Fibroblast of skin of abdomen (primary cell): ENCODE measurements around the gene TBCD.

ENCODE experiments used
- DNase-seq: peaks from one replicate; pipeline ENCODE4 v3.0.0-alpha.2; 2013

The TBCD gene

DNA sequence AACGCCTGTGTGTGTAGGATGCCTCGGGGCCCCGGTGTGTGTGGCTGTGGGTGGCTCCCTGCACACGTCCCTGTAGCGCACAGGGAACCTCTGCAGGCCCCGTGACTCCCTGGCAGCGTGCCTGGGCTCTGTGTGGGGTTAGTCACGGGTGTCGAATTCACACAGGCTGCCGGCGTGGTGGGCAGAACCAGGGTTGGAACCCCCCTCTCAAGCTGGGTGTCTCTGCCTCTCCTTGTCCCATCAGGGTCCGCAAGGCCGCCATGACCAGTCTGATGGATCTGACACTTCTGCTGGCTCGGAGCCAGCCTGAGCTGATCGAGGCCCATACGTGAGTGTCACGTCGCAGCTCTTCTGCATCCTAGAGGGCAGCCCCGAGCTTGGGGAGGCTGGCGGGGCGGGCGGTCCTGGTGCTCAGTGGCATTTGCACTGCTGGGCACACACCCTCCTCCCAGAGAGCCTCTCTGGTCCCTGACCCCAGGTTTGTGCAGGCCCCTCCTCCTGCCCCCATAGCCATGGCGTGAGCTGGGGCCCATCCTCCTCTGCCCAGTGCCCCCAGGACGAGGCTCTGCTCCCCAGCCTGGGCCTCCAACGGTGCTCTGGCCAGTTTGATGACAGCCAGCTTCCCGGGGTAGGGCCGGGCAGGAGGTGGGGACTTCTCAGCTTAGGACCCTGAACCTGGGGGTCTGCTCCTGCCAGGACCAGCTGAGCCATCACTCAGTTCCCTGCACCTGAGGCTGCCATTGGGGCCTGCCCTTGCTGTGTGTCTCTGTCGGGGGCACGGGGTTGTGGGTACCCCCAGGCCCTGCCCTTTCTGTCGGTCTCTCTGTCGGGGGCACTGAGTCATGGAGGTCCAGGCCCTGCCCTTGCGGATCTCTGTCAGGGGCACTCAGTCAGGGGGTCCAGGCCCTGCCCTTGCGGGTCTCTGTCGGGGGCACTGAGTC lies 176.1 kb downstream of the TBCD start:
- DNase-seq: no peak

DNA sequence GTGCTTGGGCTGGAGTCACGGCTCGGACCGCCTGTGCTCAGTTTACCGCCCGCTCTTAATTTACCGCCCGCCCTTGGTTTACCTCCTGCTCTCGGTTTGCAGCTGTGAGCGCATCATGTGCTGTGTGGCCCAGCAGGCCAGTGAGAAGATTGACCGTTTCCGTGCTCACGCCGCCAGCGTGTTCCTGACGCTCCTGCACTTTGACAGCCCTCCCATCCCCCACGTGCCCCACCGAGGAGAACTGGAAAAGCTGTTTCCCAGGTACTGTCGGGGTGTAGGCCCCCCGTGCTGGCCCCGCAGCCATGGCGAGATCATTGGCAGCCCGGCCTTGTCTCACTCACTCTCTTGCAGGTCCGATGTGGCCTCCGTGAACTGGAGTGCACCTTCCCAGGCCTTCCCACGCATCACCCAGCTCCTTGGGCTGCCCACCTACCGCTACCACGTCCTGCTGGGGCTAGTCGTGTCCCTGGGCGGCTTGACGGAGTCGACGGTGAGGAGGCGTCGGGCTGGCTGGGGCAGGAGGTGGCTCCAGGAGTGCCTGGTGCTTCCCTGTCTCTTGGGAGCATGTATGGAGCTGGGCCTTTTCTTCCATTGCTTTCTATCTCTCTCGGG lies 177.3 kb downstream of the TBCD start:
- no peak for DNase-seq

DNA sequence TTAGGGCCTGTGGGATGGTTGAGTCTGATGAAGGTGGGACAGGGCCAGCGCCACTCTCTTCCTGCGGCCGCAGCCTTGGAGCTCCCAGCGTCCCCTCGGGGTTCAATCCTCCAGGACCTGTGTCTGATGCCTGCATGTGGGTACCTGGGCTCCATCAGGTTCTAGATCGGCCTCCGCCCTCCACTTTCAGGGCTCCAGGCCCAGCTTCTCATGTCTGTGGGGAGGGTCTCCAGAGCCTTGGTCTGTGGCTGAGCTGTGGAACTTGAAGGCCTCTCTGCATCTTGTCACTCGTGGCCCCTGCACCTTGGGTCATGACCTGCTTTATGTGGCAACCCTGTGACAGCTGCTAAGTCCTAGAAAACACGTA lies 177.8 kb downstream of the TBCD start:
- no peak for DNase-seq

DNA sequence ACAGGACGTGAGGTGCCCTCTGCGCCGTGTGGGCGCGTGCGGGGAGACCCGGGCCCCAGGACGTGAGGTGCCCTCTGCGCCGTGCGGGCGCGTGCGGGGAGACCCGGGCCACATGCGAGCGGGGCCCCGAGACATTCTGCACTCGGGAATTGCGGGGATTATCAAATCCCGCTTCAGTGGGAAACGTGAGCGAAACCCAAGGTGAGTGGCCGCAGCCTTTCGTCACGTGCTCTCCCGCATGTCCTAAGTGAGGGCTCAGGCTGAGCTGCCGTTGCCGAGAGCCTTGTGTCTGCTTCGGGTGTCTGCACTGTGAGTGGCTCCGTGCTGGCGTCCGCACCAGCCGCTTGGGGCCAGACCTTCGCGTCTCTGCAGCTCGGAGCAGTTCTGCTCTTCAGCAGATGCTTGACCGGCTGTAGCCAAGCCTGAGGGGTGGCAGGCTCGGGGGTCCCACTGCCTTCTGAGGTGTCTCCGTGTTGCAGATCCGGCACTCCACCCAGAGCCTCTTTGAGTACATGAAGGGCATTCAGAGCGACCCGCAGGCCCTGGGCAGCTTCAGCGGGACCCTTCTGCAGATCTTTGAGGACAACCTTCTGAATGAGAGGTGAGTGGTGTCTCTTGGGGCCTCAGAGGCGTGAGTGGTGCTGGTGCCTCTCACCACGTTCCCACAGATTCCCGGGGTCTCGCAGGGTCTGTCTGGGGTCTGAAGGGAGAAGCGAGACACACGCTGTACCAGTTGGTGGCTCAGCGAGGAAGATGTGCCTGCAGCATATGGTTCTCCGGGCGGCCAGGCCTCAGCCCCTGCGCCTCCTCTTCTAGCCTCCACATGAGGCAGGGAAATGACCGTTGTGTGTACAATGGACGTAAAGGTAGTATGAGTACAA lies 178.4 kb downstream of the TBCD start:
- DNase-seq: no peak

DNA sequence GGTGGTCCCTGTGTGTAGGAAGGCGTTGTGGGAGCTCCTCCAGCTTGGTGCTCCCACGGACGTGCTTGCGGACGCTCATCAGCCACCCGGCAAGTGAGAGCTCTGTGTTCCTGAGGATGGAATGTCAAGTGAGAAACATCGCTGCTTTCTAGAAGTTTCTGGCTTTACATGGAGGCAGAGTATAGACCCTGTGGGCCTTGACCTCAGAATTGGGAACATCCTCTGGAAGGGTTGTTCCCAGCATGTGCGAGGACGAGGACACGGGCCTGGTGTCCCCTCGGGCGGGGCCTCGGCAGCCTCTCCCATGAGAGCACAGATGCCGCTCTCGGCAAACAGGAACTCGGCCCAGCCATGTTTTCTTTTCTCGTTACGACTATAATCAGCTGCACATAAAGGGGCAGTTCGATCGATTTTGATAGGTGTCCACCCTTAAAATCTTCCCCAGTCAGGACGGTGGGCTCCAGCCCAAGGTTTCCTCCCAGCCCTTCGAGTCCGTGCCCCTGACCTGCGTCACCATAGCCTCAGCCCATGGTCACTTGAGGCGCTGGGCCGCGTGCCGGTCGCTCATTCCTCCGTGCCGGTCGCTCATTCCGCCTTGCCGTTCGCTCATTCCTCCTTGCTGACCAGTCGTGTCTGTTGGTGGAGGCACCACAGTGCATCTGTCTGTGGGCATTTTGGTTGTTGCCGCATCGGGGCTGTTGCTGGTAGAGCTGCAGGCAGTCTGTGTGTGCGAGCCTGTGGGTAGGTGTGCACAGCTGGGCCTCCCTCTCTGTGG lies 179.2 kb downstream of the TBCD start:
- DNase-seq: no peak

DNA sequence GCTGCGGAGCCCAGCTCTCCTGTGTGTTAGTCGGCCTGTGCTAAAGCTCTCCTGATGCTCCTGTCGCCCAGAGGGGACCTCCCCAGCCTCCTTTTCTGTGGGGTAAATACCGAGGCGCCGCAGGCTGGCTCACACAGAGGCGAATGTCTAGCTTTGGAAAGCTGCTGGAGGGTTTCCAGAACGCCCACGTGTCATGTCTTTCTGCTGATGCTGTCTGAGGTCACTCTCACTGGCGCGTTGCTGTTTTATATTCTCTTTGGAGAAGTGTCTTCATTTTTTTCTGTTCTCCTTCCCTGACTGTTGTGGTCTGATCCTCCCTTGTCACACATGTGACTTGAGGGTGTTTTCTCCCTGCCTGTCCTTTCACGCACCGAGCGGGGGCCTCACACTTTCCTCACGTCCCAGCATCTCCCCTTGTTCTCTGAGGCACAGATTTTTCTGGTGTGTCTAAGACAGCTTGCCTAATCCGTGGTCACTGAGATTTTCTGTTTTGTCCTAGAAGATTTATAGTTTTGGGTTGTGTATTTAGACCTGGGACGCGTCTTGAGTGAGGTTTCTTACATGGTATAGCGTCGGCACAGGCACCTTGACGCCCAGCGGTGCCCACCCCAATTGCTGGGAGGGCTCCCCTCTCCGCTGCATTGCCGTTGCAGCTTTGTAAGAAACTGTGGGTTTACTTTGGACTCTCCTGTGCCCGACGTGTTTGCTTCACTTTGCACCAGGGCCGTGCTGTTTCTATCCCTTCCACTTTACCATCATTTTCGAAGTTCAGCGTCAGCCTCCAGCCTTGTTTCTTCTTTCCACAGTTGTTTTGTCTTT lies 180.0 kb downstream of the TBCD start:
- peak; percentile 93 for DNase-seq

DNA sequence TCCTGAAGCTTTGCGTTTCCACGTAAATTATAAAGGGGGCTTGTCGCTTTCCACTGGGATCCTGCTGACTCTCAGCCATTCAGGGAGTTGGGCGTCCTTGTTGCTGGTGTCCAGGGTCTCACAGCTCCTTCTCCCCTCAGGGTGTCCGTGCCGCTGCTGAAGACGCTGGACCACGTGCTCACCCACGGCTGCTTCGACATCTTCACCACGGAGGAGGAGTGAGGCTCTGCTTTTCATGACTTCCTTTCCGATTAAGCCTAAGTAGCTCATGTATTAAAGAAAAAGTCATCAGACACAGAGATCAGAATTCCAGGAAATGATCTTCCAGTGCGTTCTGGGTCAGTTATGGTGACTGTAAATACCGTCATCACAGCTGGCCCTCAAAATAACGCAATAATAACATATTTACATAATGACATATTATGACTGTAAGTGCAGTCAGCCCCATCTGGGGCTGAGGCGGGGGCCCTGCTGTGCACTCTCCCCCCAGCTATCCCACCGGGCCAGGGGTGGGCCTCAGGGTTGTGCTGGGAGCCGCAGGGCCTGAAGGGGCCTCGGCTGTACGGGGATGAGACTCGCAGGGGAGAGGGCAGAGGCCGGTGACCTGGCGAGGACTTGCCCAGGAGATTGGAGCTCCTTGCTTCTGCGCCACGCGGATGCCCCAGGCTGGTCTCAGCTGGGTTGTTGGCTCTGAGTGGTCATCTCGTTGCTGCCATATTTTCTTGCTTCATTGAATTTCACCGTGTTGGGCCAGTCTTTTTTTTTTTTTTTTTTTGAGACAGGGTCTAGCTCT lies 180.8 kb downstream of the TBCD start:
- DNase-seq: peak; percentile 69

DNA sequence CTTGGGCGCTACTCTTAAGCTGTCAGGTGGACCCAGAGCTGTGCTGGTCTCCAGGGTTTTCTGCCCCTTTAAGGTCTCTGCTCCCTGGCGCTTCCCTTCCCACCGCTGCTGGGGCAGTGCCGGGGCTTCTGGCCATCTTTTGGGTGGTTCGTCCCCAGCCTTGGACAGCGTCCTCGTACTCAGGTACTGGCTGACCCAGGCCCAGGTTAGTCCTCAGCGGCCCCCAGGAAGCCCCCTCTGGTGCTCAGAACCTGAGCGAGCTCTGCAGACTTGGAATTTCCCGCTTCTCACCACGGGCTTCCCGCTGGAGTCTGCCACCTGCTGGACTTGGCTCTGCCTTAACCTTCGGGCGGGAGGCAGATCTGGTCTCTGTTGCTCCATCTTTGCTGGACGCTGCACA lies 182.0 kb downstream of the TBCD start:
- DNase-seq: no peak

DNA sequence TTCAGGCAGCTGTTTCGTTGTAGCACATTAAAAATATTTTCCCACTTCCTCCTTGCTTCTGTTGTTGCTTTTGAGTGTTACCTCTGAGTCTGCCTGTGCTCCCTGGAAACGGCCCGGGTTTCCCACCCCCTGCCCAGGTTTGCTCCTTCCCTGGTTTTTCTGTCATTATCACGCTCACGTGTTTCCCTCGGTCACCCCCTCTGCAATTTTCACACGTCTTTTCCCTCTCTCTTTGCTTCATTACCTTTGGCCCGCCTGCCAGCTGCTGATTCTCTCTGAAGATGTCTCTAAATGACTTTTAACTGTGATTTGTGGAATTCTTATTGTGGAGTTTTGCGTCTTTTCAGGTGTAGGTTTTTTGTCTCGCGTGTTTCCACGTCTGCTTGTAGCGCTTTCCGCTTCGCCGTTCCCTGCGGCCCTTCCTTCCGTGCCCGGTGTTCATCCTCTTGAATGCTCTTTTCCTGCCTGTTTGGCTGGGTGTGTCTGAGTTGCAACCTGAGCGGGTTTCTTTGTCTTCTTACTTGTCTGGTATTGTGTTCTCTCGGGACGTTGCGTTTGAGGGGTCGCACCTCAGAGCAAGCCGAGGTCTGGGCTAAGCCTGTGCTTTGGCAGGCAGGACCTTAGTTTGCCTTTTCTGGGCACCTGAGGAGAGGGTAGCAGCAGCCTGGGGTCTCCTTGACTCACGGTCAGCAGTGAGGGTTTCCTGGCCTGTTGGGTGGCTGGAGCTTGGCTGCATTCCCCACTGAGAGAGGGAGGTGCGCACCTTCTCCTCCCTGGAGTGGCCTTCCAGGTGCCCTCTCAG lies 184.3 kb downstream of the TBCD start:
- DNase-seq: no peak

DNA sequence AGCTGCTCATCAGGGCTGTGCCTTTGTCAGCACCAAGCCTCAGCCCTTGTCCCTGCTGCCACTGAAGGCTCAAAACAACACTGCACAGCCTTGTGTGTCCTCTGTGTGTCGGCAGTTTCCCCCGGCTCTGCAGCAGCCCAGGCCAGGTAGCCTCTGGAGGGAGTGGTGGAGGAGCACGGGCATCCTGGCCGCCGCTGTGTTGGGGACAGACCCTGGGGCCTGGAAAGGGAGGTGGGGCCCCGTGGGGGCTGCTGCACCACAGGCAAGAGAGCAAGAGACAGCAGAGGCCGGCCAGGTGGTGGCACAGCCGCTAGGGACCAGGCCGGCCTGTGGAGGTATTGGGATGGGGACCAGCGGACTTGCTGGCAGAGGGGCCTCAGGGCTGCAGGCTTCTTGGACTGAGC lies 184.9 kb downstream of the TBCD start:
- DNase-seq: no peak

DNA sequence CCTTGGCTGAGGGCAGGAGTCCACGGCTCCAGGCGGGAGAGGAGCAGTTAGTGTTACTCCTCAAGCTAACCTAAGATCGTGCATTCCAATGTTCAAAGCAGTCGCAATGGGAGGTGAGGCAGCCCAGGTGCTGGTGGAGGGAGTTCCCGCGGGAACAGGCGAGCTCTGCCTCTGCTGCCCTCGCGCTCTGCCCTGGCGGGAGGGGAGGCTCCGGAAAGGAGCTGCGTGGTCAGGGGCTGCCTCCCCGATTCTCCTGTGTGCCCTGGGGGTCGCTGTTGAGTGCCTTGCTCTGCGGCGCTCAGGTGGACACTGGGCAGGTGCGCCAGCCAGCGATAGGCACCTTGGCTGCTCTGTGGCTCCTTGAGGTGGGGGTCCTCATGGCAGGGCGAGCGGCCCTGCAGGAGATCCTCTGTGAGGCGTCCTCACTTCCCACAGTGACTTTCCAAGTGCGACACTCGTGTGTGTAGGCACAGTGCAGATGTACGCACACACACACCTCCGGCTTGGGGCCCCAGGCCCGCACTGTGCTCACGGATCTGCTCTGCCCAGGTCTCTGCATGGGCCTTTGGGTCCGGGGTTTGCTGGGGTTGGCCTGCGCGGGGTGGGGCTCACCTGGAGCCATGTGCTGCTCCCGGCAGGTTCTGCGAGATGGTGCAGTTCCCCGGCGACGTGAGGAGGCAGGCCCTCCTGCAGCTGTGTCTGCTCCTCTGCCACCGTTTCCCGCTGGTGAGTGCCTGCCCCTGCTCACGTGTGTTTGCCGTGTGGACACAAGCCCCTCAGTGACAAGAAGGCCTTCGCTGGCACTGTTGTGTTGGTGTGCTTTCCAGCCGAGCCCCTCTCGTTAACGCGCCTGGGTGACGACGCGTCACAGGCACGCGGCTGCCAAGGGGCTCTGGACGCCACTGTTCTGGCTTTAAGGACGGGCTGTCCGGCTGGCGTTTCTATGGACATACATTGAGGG lies 185.8 kb downstream of the TBCD start:
- no peak for DNase-seq

DNA sequence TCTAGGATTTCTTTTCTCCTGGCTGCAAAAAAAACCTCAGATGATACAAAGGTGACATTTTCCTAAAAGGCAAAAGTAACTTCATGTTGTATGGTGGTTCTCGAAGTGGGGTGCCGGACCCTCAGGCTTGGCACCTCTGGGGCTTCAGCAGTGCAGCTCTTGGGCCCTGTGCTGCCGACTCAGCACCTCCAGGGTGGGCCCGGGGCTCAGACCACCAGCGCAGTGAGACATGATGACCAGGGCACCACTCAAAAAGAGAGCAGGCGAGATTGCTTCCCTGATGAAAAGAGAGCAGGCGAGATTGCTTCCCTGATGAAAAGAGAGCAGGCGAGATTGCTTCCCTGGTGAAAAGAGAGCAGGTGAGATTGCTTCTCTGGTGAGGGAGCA lies 186.6 kb downstream of the TBCD start:
- DNase-seq: no peak

DNA sequence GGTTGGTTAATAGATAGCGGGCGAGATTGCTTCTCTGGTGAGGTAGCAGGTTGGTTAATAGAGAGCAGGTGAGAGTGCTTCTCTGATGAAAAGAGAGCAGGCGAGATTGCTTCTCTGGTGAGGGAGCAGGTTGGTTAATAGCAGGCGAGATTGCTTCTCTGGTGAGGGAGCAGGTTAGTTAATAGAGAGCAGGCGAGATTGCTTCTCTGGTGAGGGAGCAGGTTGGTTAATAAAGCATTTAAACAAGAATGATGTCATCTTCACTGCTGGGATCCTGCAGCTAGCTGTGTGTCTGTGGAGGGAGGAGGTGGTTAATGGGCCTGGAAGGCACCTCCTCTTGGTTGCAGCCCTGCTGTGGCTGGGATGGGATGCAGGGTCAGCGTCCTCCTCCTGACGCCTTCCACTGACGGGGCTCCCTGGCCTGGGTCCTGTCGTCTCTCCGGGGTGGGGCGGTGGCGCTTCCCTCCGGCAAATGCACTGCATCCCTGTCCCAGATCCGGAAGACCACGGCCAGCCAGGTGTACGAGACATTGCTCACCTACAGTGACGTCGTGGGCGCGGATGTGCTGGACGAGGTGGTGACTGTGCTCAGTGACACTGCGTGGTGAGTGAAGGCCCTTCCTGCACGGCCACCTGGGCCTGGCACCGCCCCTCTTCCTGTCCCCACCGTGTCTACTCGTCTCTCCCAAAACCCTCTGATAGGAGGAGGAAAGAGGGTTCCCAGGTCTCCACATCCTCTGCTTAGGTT lies 187.2 kb downstream of the TBCD start:
- DNase-seq: no peak

DNA sequence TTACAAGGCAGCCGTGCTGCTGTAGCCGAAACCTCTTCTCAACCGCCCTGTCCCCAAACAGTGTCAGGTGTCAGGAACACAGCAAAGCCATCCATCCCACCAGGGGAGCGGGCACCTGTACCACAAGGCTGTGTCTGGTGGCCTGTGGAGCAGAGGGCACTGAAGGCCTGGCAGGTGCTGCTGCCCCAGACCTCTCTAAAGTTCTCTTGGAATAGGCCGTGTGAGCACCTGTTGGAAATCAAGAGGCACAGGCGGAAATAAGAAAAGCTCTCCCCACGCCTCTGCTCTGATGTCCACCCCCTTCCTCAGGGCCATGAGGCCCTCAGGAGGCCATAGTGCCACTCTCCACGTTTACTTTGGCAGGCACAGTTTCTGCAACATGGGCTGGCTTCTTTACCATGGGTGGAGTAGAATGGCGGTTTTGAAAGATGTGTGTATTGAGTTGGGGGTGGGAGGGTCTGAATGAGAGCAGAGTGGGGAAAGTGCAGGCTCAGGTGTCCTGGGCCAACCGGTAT lies 187.8 kb downstream of the TBCD start:
- no peak for DNase-seq

DNA sequence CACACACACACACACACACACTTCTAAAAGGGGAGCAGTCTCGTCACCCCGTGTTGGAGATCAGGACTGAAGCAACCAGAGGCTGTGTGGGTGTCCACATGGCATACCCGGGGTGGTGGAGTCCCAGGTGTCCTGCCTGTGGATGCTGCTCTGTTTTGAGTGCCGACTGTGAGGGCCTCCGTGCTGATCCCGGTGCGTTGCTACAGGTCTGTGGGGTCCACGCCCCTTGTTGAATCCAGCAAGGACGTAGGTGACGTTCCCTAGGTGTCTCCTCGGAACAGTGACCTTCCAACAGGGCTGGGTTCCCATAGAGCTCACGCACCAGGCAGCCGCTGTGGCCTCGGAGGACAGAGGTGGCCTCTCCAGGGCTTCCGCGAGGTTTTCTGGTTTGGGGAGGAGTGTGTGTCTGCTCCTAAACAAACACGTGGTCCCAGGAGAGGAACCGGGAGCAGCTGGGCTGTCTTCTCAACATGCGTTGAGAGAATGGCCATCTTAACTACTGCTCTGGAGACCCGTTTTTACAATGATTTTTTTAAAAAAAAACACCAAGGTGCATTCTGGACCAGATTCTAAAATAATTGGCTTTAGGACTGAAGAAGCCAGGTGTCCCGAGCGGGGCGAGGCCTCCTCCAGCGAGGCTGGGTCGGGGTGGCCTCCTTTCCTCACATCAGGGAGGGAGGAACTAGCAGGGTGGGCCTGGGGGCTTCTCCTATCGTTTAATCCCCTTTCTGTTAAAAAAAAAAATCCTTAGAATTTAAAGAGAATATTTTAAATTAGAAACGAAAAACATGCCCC lies 188.6 kb downstream of the TBCD start:
- no peak for DNase-seq
